GM12872 (cell line): ENCODE results near the gene TMEM229B.

ENCODE experiments used
- CTCF ChIP-seq: IDR thresholded peaks from 3 replicates; pipeline ENCODE4 v1.5.1; 2011; ENCODE audit warnings: low read depth, mild to moderate bottlenecking, low read length, moderate library complexity; ENCODE audit not compliant: insufficient read depth

Gene TMEM229B

GRCh38 chr14:67522270-67522669 is 33.7 kb upstream of the TMEM229B start:
- TF ChIP-seq CTCF = no peak

- no peak for TF ChIP-seq CTCF
Measured at GRCh38 chr14:67520482-67520881, 32.0 kb upstream of the TMEM229B start.

GRCh38 chr14:67519406-67519805 is 30.9 kb upstream of the TMEM229B start:
- no peak for TF ChIP-seq CTCF

- no peak for TF ChIP-seq CTCF
Measured at GRCh38 chr14:67517083-67517482, 28.6 kb upstream of the TMEM229B start.

GRCh38 chr14:67516676-67517075 is 28.2 kb upstream of the TMEM229B start:
- TF ChIP-seq CTCF = no peak

GRCh38 chr14:67515386-67516079 is 27.0 kb upstream of the TMEM229B start:
- TF ChIP-seq CTCF = no peak

GRCh38 chr14:67514650-67515385 is 26.3 kb upstream of the TMEM229B start:
- no peak for TF ChIP-seq CTCF
